ENCODE data around the gene SUPT3H.

SUPT3H gene

GRCh38 chr6:45253453-45253852, 124.3 kb downstream of the SUPT3H start:
- TF ChIP-seq FOXM1 (IDR thresholded peaks at IDR 0.05; ENCODE audit: borderline replicate concordance, low read depth) (no peak), YY1 (IDR thresholded peaks at IDR 0.05; ENCODE audit: low read depth) (no peak), EP300 (IDR thresholded peaks at IDR 0.05; ENCODE audit: borderline replicate concordance) (no peak), ZBTB7A (IDR thresholded peaks at IDR 0.05; ENCODE audit: low read depth) (no peak), CEBPB (IDR thresholded peaks at IDR 0.05) (no peak), TAF1 (IDR thresholded peaks at IDR 0.05; ENCODE audit: low read depth) (no peak), CREB1 (IDR thresholded peaks at IDR 0.05; ENCODE audit: low read depth) (no peak), NFIC (IDR thresholded peaks at IDR 0.05) (no peak), EGR1 (IDR thresholded peaks at IDR 0.05) (no peak), TEAD4 (IDR thresholded peaks at IDR 0.05) (no peak), RAD21 (IDR thresholded peaks at IDR 0.05; ENCODE audit: low read depth) (no peak)
- TF ChIP-seq, protein P1, sequence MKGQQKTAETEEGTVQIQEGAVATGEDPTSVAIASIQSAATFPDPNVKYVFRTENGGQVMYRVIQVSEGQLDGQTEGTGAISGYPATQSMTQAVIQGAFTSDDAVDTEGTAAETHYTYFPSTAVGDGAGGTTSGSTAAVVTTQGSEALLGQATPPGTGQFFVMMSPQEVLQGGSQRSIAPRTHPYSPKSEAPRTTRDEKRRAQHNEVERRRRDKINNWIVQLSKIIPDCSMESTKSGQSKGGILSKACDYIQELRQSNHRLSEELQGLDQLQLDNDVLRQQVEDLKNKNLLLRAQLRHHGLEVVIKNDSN (IDR thresholded peaks at IDR 0.05): no peak
- TF ChIP-seq, protein P2, sequence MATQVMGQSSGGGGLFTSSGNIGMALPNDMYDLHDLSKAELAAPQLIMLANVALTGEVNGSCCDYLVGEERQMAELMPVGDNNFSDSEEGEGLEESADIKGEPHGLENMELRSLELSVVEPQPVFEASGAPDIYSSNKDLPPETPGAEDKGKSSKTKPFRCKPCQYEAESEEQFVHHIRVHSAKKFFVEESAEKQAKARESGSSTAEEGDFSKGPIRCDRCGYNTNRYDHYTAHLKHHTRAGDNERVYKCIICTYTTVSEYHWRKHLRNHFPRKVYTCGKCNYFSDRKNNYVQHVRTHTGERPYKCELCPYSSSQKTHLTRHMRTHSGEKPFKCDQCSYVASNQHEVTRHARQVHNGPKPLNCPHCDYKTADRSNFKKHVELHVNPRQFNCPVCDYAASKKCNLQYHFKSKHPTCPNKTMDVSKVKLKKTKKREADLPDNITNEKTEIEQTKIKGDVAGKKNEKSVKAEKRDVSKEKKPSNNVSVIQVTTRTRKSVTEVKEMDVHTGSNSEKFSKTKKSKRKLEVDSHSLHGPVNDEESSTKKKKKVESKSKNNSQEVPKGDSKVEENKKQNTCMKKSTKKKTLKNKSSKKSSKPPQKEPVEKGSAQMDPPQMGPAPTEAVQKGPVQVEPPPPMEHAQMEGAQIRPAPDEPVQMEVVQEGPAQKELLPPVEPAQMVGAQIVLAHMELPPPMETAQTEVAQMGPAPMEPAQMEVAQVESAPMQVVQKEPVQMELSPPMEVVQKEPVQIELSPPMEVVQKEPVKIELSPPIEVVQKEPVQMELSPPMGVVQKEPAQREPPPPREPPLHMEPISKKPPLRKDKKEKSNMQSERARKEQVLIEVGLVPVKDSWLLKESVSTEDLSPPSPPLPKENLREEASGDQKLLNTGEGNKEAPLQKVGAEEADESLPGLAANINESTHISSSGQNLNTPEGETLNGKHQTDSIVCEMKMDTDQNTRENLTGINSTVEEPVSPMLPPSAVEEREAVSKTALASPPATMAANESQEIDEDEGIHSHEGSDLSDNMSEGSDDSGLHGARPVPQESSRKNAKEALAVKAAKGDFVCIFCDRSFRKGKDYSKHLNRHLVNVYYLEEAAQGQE (IDR thresholded peaks at IDR 0.05; ENCODE audit: low read depth): no peak

DNA sequence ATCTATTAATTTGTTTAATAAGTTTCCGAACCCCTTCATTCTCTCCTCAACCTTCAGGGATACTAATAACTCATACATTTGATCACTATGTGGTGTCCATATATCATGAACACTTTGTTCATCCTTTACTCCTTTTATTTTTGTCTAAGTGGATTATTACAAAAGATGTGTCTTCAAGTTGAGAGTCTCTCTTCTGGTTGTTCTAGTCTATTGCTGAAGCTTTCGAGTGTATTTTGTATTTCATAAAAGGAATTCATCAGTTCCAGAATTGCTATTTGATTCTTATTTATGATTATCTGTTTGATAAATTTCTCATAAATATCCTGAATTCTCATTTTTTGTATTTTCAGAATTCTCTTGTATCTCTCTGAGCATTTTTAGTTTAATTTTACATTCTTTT, 146.1 kb downstream of the SUPT3H start:
- TF ChIP-seq TEAD4 (IDR thresholded peaks at IDR 0.05): no peak
- TF ChIP-seq CREB1 (IDR thresholded peaks at IDR 0.05; ENCODE audit: low read depth): no peak
- no peak for TF ChIP-seq TAF1 (IDR thresholded peaks at IDR 0.05; ENCODE audit: low read depth)
- TF ChIP-seq, protein P2 (IDR thresholded peaks at IDR 0.05; ENCODE audit: low read depth): no peak
- TF ChIP-seq TCF12 (IDR thresholded peaks at IDR 0.05; ENCODE audit: low read depth): no peak
- no peak for TF ChIP-seq ZBTB7A (IDR thresholded peaks at IDR 0.05; ENCODE audit: low read depth)
- no peak for TF ChIP-seq RAD21 (IDR thresholded peaks at IDR 0.05; ENCODE audit: low read depth)
- no peak for TF ChIP-seq EGR1 (IDR thresholded peaks at IDR 0.05)
- TF ChIP-seq EP300 (IDR thresholded peaks at IDR 0.05; ENCODE audit: borderline replicate concordance): no peak

- no peak for TF ChIP-seq RAD21 (IDR thresholded peaks at IDR 0.05; ENCODE audit: low read depth)
- no peak for TF ChIP-seq TEAD4 (IDR thresholded peaks at IDR 0.05)
- TF ChIP-seq ZBTB7A (IDR thresholded peaks at IDR 0.05; ENCODE audit: low read depth): no peak
- no peak for TF ChIP-seq FOXM1 (IDR thresholded peaks at IDR 0.05; ENCODE audit: borderline replicate concordance, low read depth)
- TF ChIP-seq CREB1 (IDR thresholded peaks at IDR 0.05; ENCODE audit: low read depth): no peak
- TF ChIP-seq, protein P3, sequence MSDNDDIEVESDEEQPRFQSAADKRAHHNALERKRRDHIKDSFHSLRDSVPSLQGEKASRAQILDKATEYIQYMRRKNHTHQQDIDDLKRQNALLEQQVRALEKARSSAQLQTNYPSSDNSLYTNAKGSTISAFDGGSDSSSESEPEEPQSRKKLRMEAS (IDR thresholded peaks at IDR 0.05): no peak
- TF ChIP-seq, protein P1 (IDR thresholded peaks at IDR 0.05): no peak
- TF ChIP-seq TAF1 (IDR thresholded peaks at IDR 0.05; ENCODE audit: low read depth): no peak
- no peak for TF ChIP-seq YY1 (IDR thresholded peaks at IDR 0.05; ENCODE audit: low read depth)
- TF ChIP-seq CEBPB (IDR thresholded peaks at IDR 0.05): no peak
- TF ChIP-seq NFIC (IDR thresholded peaks at IDR 0.05): no peak
- no peak for TF ChIP-seq EP300 (IDR thresholded peaks at IDR 0.05; ENCODE audit: borderline replicate concordance)
- no peak for TF ChIP-seq EGR1 (IDR thresholded peaks at IDR 0.05)
- TF ChIP-seq, protein P2 (IDR thresholded peaks at IDR 0.05; ENCODE audit: low read depth): no peak
- TF ChIP-seq TCF12 (IDR thresholded peaks at IDR 0.05; ENCODE audit: low read depth): no peak
Measured at GRCh38 chr6:45229416-45229815, 148.3 kb downstream of the SUPT3H start.

- TF ChIP-seq CEBPB (IDR thresholded peaks at IDR 0.05) (no peak), TAF1 (IDR thresholded peaks at IDR 0.05; ENCODE audit: low read depth) (no peak), EGR1 (IDR thresholded peaks at IDR 0.05) (no peak), CREB1 (IDR thresholded peaks at IDR 0.05; ENCODE audit: low read depth) (no peak), NFIC (IDR thresholded peaks at IDR 0.05) (no peak), RAD21 (IDR thresholded peaks at IDR 0.05; ENCODE audit: low read depth) (no peak), TCF12 (IDR thresholded peaks at IDR 0.05; ENCODE audit: low read depth) (no peak), TEAD4 (IDR thresholded peaks at IDR 0.05) (no peak), ZBTB7A (IDR thresholded peaks at IDR 0.05; ENCODE audit: low read depth) (no peak), FOXM1 (IDR thresholded peaks at IDR 0.05; ENCODE audit: borderline replicate concordance, low read depth) (no peak), EP300 (IDR thresholded peaks at IDR 0.05; ENCODE audit: borderline replicate concordance) (no peak), YY1 (IDR thresholded peaks at IDR 0.05; ENCODE audit: low read depth) (no peak)
- TF ChIP-seq, protein P3 (IDR thresholded peaks at IDR 0.05): no peak
- TF ChIP-seq, protein P2 (IDR thresholded peaks at IDR 0.05; ENCODE audit: low read depth): no peak
- TF ChIP-seq, protein P1 (IDR thresholded peaks at IDR 0.05): no peak
Measured at GRCh38 chr6:45226081-45226480, 151.7 kb downstream of the SUPT3H start.
